ENCODE data around the gene HDAC4. TPM values are rescaled to one million over a fixed set of nuclear protein-coding genes. Genes with fewer than 3 reads are reported as not detected.

The HDAC4 gene
- total RNA-seq, 1 experiment from 2014 or later: 47.6 TPM

- ChIA-PET POLR2A (no interaction called here), RAD21 (ENCODE audit: low non-redundant PET in 1 of 2, low total read pairs in 2 of 2, uncharacterized antibody in 2 of 2, unreplicated experiment in 2 of 2) (no interaction called here), CTCF (no interaction called here)
- Histone ChIP-seq H3K4me2 (ENCODE audit: low read length) (peak overlapping the region; percentile 52), H2AFZ (ENCODE audit: low read depth, low read length, poor library complexity, severe bottlenecking) (peak overlapping the region; percentile 80), H3K36me3 (ENCODE audit: control insufficient read depth in 1 of 2, insufficient read depth in 2 of 2, low read length in 2 of 2) (no peaks in the 10 kb centered on the region), H4K20me1 (ENCODE audit: insufficient read depth) (no peaks in the 10 kb centered on the region), H3K9ac (ENCODE audit: low read length) (no peak overlapping the region), H3K27me3 (ENCODE audit: insufficient read depth, low read length) (no peaks in the 10 kb centered on the region), H3K27ac (ENCODE audit: low read depth, low read length) (no peak overlapping the region), H3K9me2 (ENCODE audit: insufficient read depth) (no peaks in the 10 kb centered on the region), H3K9me3 (ENCODE audit: control insufficient read depth in 1 of 2, insufficient read depth in 1 of 2, low read depth in 1 of 2, low read length in 2 of 2) (peaks cover 0 to 7% of the 10 kb centered on the region in 2 experiments; a peak in 1 of 4 replicates), H3K4me1 (ENCODE audit: control insufficient read depth in 1 of 2, insufficient read depth in 2 of 2, low read length in 2 of 2) (peaks cover 4 to 24% of the 10 kb centered on the region in 2 experiments; a peak in 3 of 4 replicates), H3K79me2 (ENCODE audit: insufficient read depth, low read length) (no peaks in the 10 kb centered on the region), H3K4me3 (replicated peaks in 1 of 2; ENCODE audit: low read depth in 1 of 2, low read length in 2 of 2) (peak overlapping the region in 1 of 2 experiments; percentile 3; a peak in 1 of 4 replicates)
- DNase-seq (ENCODE audit: low read depth, low spot score) (no peak), ATAC-seq (peak; percentile 80)
- no TSS peak for BruUV-seq (replicated peaks)
- intact Hi-C loops (cut with micrococcal nuclease): no loop called here
- TF ChIP-seq ELF1 (IDR thresholded peaks at IDR 0.05; ENCODE audit: borderline replicate concordance, low read depth) (no peak), ATF3 (IDR thresholded peaks at IDR 0.05) (no peak), EZH2phosphoT487 (IDR thresholded peaks at IDR 0.05; ENCODE audit: borderline replicate concordance) (no peak), CBX3 (IDR thresholded peaks at IDR 0.05; ENCODE audit: low read depth) (peak; percentile 86), JUND (IDR thresholded peaks at IDR 0.05) (peak; percentile 78), RAD21 (IDR thresholded peaks at IDR 0.05; ENCODE audit: low read depth) (no peak), POLR2A (IDR thresholded peaks at IDR 0.05; ENCODE audit: borderline replicate concordance, extremely low read depth, insufficient read depth, insufficient read length) (no peak), EZH2 (IDR thresholded peaks at IDR 0.05) (no peak), SP1 (IDR thresholded peaks at IDR 0.05; ENCODE audit: low read depth) (peak; percentile 78), CTCF (IDR thresholded peaks at IDR 0.05 in 2 of 3, conservative IDR thresholded peaks at IDR 0.05 in 1 of 3; ENCODE audit: borderline replicate concordance in 1 of 3, insufficient read depth in 1 of 3, low read depth in 2 of 3, low read length in 2 of 3) (no peak), FOSL1 (IDR thresholded peaks at IDR 0.05; ENCODE audit: low read depth) (peak; percentile 74), EGR1 (IDR thresholded peaks at IDR 0.05; ENCODE audit: low read depth) (no peak), CEBPB (IDR thresholded peaks at IDR 0.05; ENCODE audit: low read depth) (no peak), TCF7L2 (IDR thresholded peaks at IDR 0.05; ENCODE audit: borderline replicate concordance, extremely low read depth, insufficient read depth, insufficient read length) (no peak), SIN3A (IDR thresholded peaks at IDR 0.05; ENCODE audit: low read depth) (peak; percentile 74), MAX (IDR thresholded peaks at IDR 0.05) (peak; percentile 91), POLR2AphosphoS5 (IDR thresholded peaks at IDR 0.05; ENCODE audit: low read depth, low read length) (no peak), ZFX (IDR thresholded peaks at IDR 0.05) (no peak), ZNF274 (IDR thresholded peaks at IDR 0.05; ENCODE audit: low read depth, low read length) (no peak), REST (IDR thresholded peaks at IDR 0.05; ENCODE audit: low read depth) (no peak), YY1 (IDR thresholded peaks at IDR 0.05; ENCODE audit: extremely low read depth, insufficient replicate concordance, low read depth, low read length) (no peak)
Observed at GRCh38 chr2:239443666-239444567, 43.1 kb upstream of the HDAC4 start.
